ENCODE data around the gene FAM163A. TPM values are rescaled to one million over a fixed set of nuclear protein-coding genes. Genes with fewer than 3 reads are reported as not detected.

FAM163A gene
- total RNA-seq, 1 experiment from 2014 or later: not detected

- no peaks in the 10 kb centered on the region for H3K4me1 ChIP-seq (ENCODE audit: low read length)
- H3K4me2 ChIP-seq (ENCODE audit: low read depth, low read length, poor library complexity, severe bottlenecking): no peak overlapping the region
- H3K9me2 ChIP-seq (replicated peaks; ENCODE audit: insufficient read depth, low read length): no peaks in the 10 kb centered on the region
- H3K79me2 ChIP-seq (ENCODE audit: low read length): no peaks in the 10 kb centered on the region
- no peaks in the 10 kb centered on the region for H3K36me3 ChIP-seq (ENCODE audit: insufficient read depth, low read length)
- no peak overlapping the region for H3K4me3 ChIP-seq (ENCODE audit: low read length)
- DNase-seq: no peak
- no peak overlapping the region for H2AFZ ChIP-seq (ENCODE audit: low read length)
- no peak overlapping the region for H3K27ac ChIP-seq (ENCODE audit: low read length)
- no peak overlapping the region for H3K9ac ChIP-seq (ENCODE audit: low read length)
- no peaks in the 10 kb centered on the region for H4K20me1 ChIP-seq (ENCODE audit: insufficient read depth, low read depth, low read length)
- H3K9me3 ChIP-seq (ENCODE audit: low read length): no peaks in the 10 kb centered on the region
- no peaks in the 10 kb centered on the region for H3K27me3 ChIP-seq (ENCODE audit: low read length)
These were observed 30.9 kb downstream of the FAM163A start for GRCh38 chr1:179774000-179774399.

GRCh38 chr1:179774566-179774965 lies 31.5 kb downstream of the FAM163A start:
- Histone ChIP-seq H3K4me3 (ENCODE audit: low read length) (no peak overlapping the region), H2AFZ (ENCODE audit: low read length) (no peak overlapping the region), H3K27me3 (ENCODE audit: low read length) (no peaks in the 10 kb centered on the region), H3K4me2 (ENCODE audit: low read depth, low read length, poor library complexity, severe bottlenecking) (no peak overlapping the region), H3K36me3 (ENCODE audit: insufficient read depth, low read length) (no peaks in the 10 kb centered on the region), H3K9ac (ENCODE audit: low read length) (no peak overlapping the region), H3K9me3 (ENCODE audit: low read length) (no peaks in the 10 kb centered on the region), H3K9me2 (replicated peaks; ENCODE audit: insufficient read depth, low read length) (no peaks in the 10 kb centered on the region), H3K4me1 (ENCODE audit: low read length) (no peaks in the 10 kb centered on the region), H3K79me2 (ENCODE audit: low read length) (no peaks in the 10 kb centered on the region), H4K20me1 (ENCODE audit: insufficient read depth, low read depth, low read length) (no peaks in the 10 kb centered on the region), H3K27ac (ENCODE audit: low read length) (no peak overlapping the region)
- no peak for DNase-seq

GRCh38 chr1:179775009-179775408 lies 31.9 kb downstream of the FAM163A start:
- Histone ChIP-seq H4K20me1 (ENCODE audit: insufficient read depth, low read depth, low read length) (no peaks in the 10 kb centered on the region), H3K79me2 (ENCODE audit: low read length) (no peaks in the 10 kb centered on the region), H3K9me2 (replicated peaks; ENCODE audit: insufficient read depth, low read length) (no peaks in the 10 kb centered on the region), H3K4me3 (ENCODE audit: low read length) (no peak overlapping the region), H2AFZ (ENCODE audit: low read length) (no peak overlapping the region), H3K27me3 (ENCODE audit: low read length) (no peaks in the 10 kb centered on the region), H3K36me3 (ENCODE audit: insufficient read depth, low read length) (no peaks in the 10 kb centered on the region), H3K9ac (ENCODE audit: low read length) (no peak overlapping the region), H3K27ac (ENCODE audit: low read length) (no peak overlapping the region), H3K9me3 (ENCODE audit: low read length) (no peaks in the 10 kb centered on the region), H3K4me1 (ENCODE audit: low read length) (no peaks in the 10 kb centered on the region), H3K4me2 (ENCODE audit: low read depth, low read length, poor library complexity, severe bottlenecking) (no peak overlapping the region)
- DNase-seq: no peak

GRCh38 chr1:179776831-179777230 lies 33.7 kb downstream of the FAM163A start:
- H4K20me1 ChIP-seq (ENCODE audit: insufficient read depth, low read depth, low read length): no peaks in the 10 kb centered on the region
- no peak overlapping the region for H3K27ac ChIP-seq (ENCODE audit: low read length)
- no peak overlapping the region for H3K9ac ChIP-seq (ENCODE audit: low read length)
- H3K36me3 ChIP-seq (ENCODE audit: insufficient read depth, low read length): no peaks in the 10 kb centered on the region
- H3K79me2 ChIP-seq (ENCODE audit: low read length): no peaks in the 10 kb centered on the region
- no peaks in the 10 kb centered on the region for H3K9me3 ChIP-seq (ENCODE audit: low read length)
- H2AFZ ChIP-seq (ENCODE audit: low read length): no peak overlapping the region
- H3K4me3 ChIP-seq (ENCODE audit: low read length): no peak overlapping the region
- no peaks in the 10 kb centered on the region for H3K27me3 ChIP-seq (ENCODE audit: low read length)
- no peaks in the 10 kb centered on the region for H3K9me2 ChIP-seq (replicated peaks; ENCODE audit: insufficient read depth, low read length)
- no peaks in the 10 kb centered on the region for H3K4me1 ChIP-seq (ENCODE audit: low read length)
- DNase-seq: no peak
- H3K4me2 ChIP-seq (ENCODE audit: low read depth, low read length, poor library complexity, severe bottlenecking): no peak overlapping the region

- H3K4me3 ChIP-seq (ENCODE audit: low read length): no peak overlapping the region
- H3K4me1 ChIP-seq (ENCODE audit: low read length): no peaks in the 10 kb centered on the region
These were observed 34.6 kb downstream of the FAM163A start for GRCh38 chr1:179777731-179778130.

GRCh38 chr1:179779645-179780272 lies 36.7 kb downstream of the FAM163A start:
- no peak overlapping the region for H2AFZ ChIP-seq (ENCODE audit: low read length)
- H3K9me2 ChIP-seq (replicated peaks; ENCODE audit: insufficient read depth, low read length): no peaks in the 10 kb centered on the region
- no peaks in the 10 kb centered on the region for H3K36me3 ChIP-seq (ENCODE audit: insufficient read depth, low read length)
- no peaks in the 10 kb centered on the region for H3K79me2 ChIP-seq (ENCODE audit: low read length)
- no peaks in the 10 kb centered on the region for H3K4me1 ChIP-seq (ENCODE audit: low read length)
- H3K9ac ChIP-seq (ENCODE audit: low read length): no peak overlapping the region
- no peaks in the 10 kb centered on the region for H4K20me1 ChIP-seq (ENCODE audit: insufficient read depth, low read depth, low read length)
- no peak overlapping the region for H3K4me3 ChIP-seq (ENCODE audit: low read length)
- H3K9me3 ChIP-seq (ENCODE audit: low read length): no peaks in the 10 kb centered on the region
- H3K27ac ChIP-seq (ENCODE audit: low read length): no peak overlapping the region
- H3K27me3 ChIP-seq (ENCODE audit: low read length): no peaks in the 10 kb centered on the region
- DNase-seq: no peak
- H3K4me2 ChIP-seq (ENCODE audit: low read depth, low read length, poor library complexity, severe bottlenecking): no peak overlapping the region

More at GRCh38 chr1:179777731-179778130, 34.6 kb downstream of the FAM163A start:
- Histone ChIP-seq H3K79me2 (ENCODE audit: low read length) (no peaks in the 10 kb centered on the region), H3K4me2 (ENCODE audit: low read depth, low read length, poor library complexity, severe bottlenecking) (no peak overlapping the region), H4K20me1 (ENCODE audit: insufficient read depth, low read depth, low read length) (no peaks in the 10 kb centered on the region), H3K27me3 (ENCODE audit: low read length) (no peaks in the 10 kb centered on the region), H2AFZ (ENCODE audit: low read length) (no peak overlapping the region), H3K9ac (ENCODE audit: low read length) (no peak overlapping the region), H3K36me3 (ENCODE audit: insufficient read depth, low read length) (no peaks in the 10 kb centered on the region), H3K9me3 (ENCODE audit: low read length) (no peaks in the 10 kb centered on the region), H3K9me2 (replicated peaks; ENCODE audit: insufficient read depth, low read length) (no peaks in the 10 kb centered on the region), H3K27ac (ENCODE audit: low read length) (no peak overlapping the region)
- DNase-seq: no peak

- Histone ChIP-seq H3K9me3 (ENCODE audit: low read length) (no peaks in the 10 kb centered on the region), H2AFZ (ENCODE audit: low read length) (no peak overlapping the region), H3K27me3 (ENCODE audit: low read length) (no peaks in the 10 kb centered on the region), H3K9ac (ENCODE audit: low read length) (no peak overlapping the region), H3K4me1 (ENCODE audit: low read length) (no peaks in the 10 kb centered on the region), H3K9me2 (replicated peaks; ENCODE audit: insufficient read depth, low read length) (no peaks in the 10 kb centered on the region), H3K36me3 (ENCODE audit: insufficient read depth, low read length) (no peaks in the 10 kb centered on the region), H3K27ac (ENCODE audit: low read length) (no peak overlapping the region), H3K79me2 (ENCODE audit: low read length) (no peaks in the 10 kb centered on the region), H3K4me2 (ENCODE audit: low read depth, low read length, poor library complexity, severe bottlenecking) (no peak overlapping the region), H4K20me1 (ENCODE audit: insufficient read depth, low read depth, low read length) (no peaks in the 10 kb centered on the region), H3K4me3 (ENCODE audit: low read length) (no peak overlapping the region)
- no peak for DNase-seq
These were observed 38.9 kb downstream of the FAM163A start for GRCh38 chr1:179781962-179782361.

GRCh38 chr1:179785031-179785431 lies 41.9 kb downstream of the FAM163A start:
- no peak overlapping the region for H3K9ac ChIP-seq (ENCODE audit: low read length)
- H2AFZ ChIP-seq (ENCODE audit: low read length): no peak overlapping the region
- no peaks in the 10 kb centered on the region for H3K27me3 ChIP-seq (ENCODE audit: low read length)
- no peaks in the 10 kb centered on the region for H4K20me1 ChIP-seq (ENCODE audit: insufficient read depth, low read depth, low read length)
- H3K27ac ChIP-seq (ENCODE audit: low read length): no peak overlapping the region
- H3K9me3 ChIP-seq (ENCODE audit: low read length): no peaks in the 10 kb centered on the region
- H3K79me2 ChIP-seq (ENCODE audit: low read length): no peaks in the 10 kb centered on the region
- no peaks in the 10 kb centered on the region for H3K4me1 ChIP-seq (ENCODE audit: low read length)
- no peaks in the 10 kb centered on the region for H3K9me2 ChIP-seq (replicated peaks; ENCODE audit: insufficient read depth, low read length)
- H3K4me3 ChIP-seq (ENCODE audit: low read length): no peak overlapping the region
- no peak overlapping the region for H3K4me2 ChIP-seq (ENCODE audit: low read depth, low read length, poor library complexity, severe bottlenecking)
- DNase-seq: no peak
- no peaks in the 10 kb centered on the region for H3K36me3 ChIP-seq (ENCODE audit: insufficient read depth, low read length)
